HEK293 (cell line): Measurements from ENCODE around the gene LPO.

Experiments used
- CTCF ChIA-PET: fragments of 350-600 bp; formaldehyde crosslinking; extraction: SDS; loops from one replicate; lab custom pipeline; 2021; ENCODE audit warnings: antibody characterized with exemption; lab: Yijun Ruan, JAX
- POLR2A ChIA-PET: fragments of 300-600 bp; formaldehyde crosslinking; extraction: SDS; loops from one replicate; lab custom pipeline; 2020; ENCODE audit warnings: antibody characterized with exemption, inconsistent platforms; lab: Yijun Ruan, JAX
- H3K27ac ChIP-seq: fragments of 200-500 bp; sonication (Bioruptor generic); 2 replicates; pipeline ENCODE4 v1.5.1; 2014; ENCODE audit warnings: low read depth, low read length, control low read depth, inconsistent platforms; ENCODE audit errors: extremely low read depth
- H3K36me3 ChIP-seq, 2 experiments: fragments of 200-500 bp in 1 of 2; sonication (Bioruptor generic) in 1 of 2; 1 replicate in 1 of 2; 2 replicates in 1 of 2; pipeline ENCODE4 v1.5.1; 2014 to 2017; ENCODE audit warnings: inconsistent platforms in 2 of 2, low read length in 2 of 2; ENCODE audit not compliant: control insufficient read depth in 2 of 2, insufficient read depth in 1 of 2
- H3K4me1 ChIP-seq: fragments of 200-500 bp; sonication (Bioruptor generic); 2 replicates; pipeline ENCODE4 v1.5.1; 2014; ENCODE audit warnings: mild to moderate bottlenecking, low read length, inconsistent platforms; ENCODE audit not compliant: control insufficient read depth, insufficient read depth
- H3K4me3 ChIP-seq: 2 replicates; pipeline ENCODE4 v1.5.1; 2011; ENCODE audit warnings: low read depth, mild to moderate bottlenecking, control low read depth, low read length, moderate library complexity
- H3K9me3 ChIP-seq: fragments of 200-500 bp; sonication (Bioruptor generic); 2 replicates; pipeline ENCODE4 v1.5.1; 2014; ENCODE audit warnings: low read depth, low read length, inconsistent platforms; ENCODE audit not compliant: control insufficient read depth, insufficient read depth
- AEBP2 ChIP-seq: fragments of 450-650 bp; formaldehyde crosslinking; IDR thresholded peaks from 2 replicates; pipeline ENCODE4 v1.5.1; 2016; ENCODE audit warnings: missing biosample characterization, missing genetic modification characterization, borderline replicate concordance
- PRDM10 ChIP-seq: fragments of 450-650 bp; formaldehyde crosslinking; IDR thresholded peaks from 2 replicates; pipeline ENCODE4 v1.5.1; 2016; ENCODE audit warnings: missing biosample characterization, missing genetic modification characterization
- SETDB1 ChIP-seq: IDR thresholded peaks from one replicate; pipeline ENCODE4 v1.6.1; 2017; ENCODE audit warnings: mild to moderate bottlenecking, low read length, moderate library complexity, mixed read lengths; ENCODE audit not compliant: insufficient read length
- ZBTB21 ChIP-seq: fragments of 450-650 bp; formaldehyde crosslinking; IDR thresholded peaks from 2 replicates; pipeline ENCODE4 v1.5.1; 2017; ENCODE audit warnings: missing biosample characterization, missing genetic modification characterization
- ZBTB49 ChIP-seq: fragments of 450-650 bp; formaldehyde crosslinking; IDR thresholded peaks from 2 replicates; pipeline ENCODE4 v1.5.1; 2016; ENCODE audit warnings: missing biosample characterization, missing genetic modification characterization, low read depth
- ZNF148 ChIP-seq: fragments of 450-650 bp; formaldehyde crosslinking; IDR thresholded peaks from 2 replicates; pipeline ENCODE4 v1.5.0; 2017; ENCODE audit warnings: missing biosample characterization, missing genetic modification characterization, borderline replicate concordance
- ZNF19 ChIP-seq: fragments of 450-650 bp; formaldehyde crosslinking; IDR thresholded peaks from 2 replicates; pipeline ENCODE4; 2016; ENCODE audit warnings: missing biosample characterization, missing genetic modification characterization, low read depth
- ZNF2 ChIP-seq: fragments of 450-650 bp; formaldehyde crosslinking; IDR thresholded peaks from 2 replicates; pipeline ENCODE4 v1.5.1; 2016; ENCODE audit warnings: missing biosample characterization, missing genetic modification characterization
- ZNF223 ChIP-seq: fragments of 450-650 bp; formaldehyde crosslinking; IDR thresholded peaks from 2 replicates; pipeline ENCODE4 v1.5.1; 2016; ENCODE audit warnings: missing biosample characterization, missing genetic modification characterization
- ZNF302 ChIP-seq: fragments of 450-650 bp; formaldehyde crosslinking; IDR thresholded peaks from 2 replicates; pipeline ENCODE4 v1.5.1; 2016; ENCODE audit warnings: missing biosample characterization, missing genetic modification characterization, low read depth
- ZNF311 ChIP-seq: fragments of 450-650 bp; formaldehyde crosslinking; IDR thresholded peaks from 2 replicates; pipeline ENCODE4 v1.5.1; 2017; ENCODE audit warnings: missing biosample characterization, missing genetic modification characterization, borderline replicate concordance
- ZNF48 ChIP-seq: fragments of 450-650 bp; formaldehyde crosslinking; IDR thresholded peaks from 2 replicates; pipeline ENCODE4 v1.5.1; 2016; ENCODE audit warnings: missing biosample characterization, missing genetic modification characterization
- ZNF571 ChIP-seq: fragments of 450-650 bp; formaldehyde crosslinking; IDR thresholded peaks from 2 replicates; pipeline ENCODE4 v1.5.0; 2017; ENCODE audit warnings: missing biosample characterization, missing genetic modification characterization
- ZNF677 ChIP-seq: fragments of 450-650 bp; IDR thresholded peaks from 2 replicates; pipeline ENCODE4 v1.5.0; 2018; ENCODE audit warnings: missing biosample characterization, mild to moderate bottlenecking, missing genetic modification characterization, moderate library complexity
- ZSCAN5A ChIP-seq: fragments of 450-650 bp; formaldehyde crosslinking; IDR thresholded peaks from 2 replicates; pipeline ENCODE4 v1.5.1; 2016; ENCODE audit warnings: missing biosample characterization, missing genetic modification characterization

Gene LPO

GRCh38 chr17:58250344-58251011 is 12.1 kb downstream of the LPO start:
- H3K4me3 ChIP-seq = no peak overlapping the region
- POLR2A ChIA-PET = interaction anchor here (1.3 kb wide), 1 partner anchor 167 kb away, joined by 3 read pairs; the partner anchor contains the start of gene RNF43
- no peak for TF ChIP-seq ZNF2 (tag by site-specific recombination)
- TF ChIP-seq SETDB1 = no peak
- TF ChIP-seq ZNF302 (tag by site-specific recombination) = no peak
- no peak for TF ChIP-seq ZNF223
- no peak for TF ChIP-seq ZBTB21 (tag by site-specific recombination)
- no peak for TF ChIP-seq ZNF677
- no peak for TF ChIP-seq ZSCAN5A (tag by site-specific recombination)
- no peak for TF ChIP-seq AEBP2
- no peak for TF ChIP-seq ZNF148 (tag by site-specific recombination)
- no peak for TF ChIP-seq ZNF19 (tag by site-specific recombination)
- no peak for TF ChIP-seq ZNF311 (tag by site-specific recombination)
- no peak for TF ChIP-seq PRDM10 (tag by site-specific recombination)
- TF ChIP-seq, all 188 proteins: peak for 0
- Histone ChIP-seq H3K36me3 (no peaks in the 10 kb centered on the region), H3K9me3 (no peaks in the 10 kb centered on the region), H3K4me1 (no peaks in the 10 kb centered on the region), H3K27ac (no peak overlapping the region)
- CTCF ChIA-PET = interaction anchor here (0.5 to 4.2 kb wide), 25 partner anchors 8 to 280 kb away, joined by 3 to 32 read pairs (median 5); partner anchors contain the start of genes LPO and MKS1

GRCh38 chr17:58252141-58252540 is 13.8 kb downstream of the LPO start:
- H3K9me3 ChIP-seq = no peaks in the 10 kb centered on the region
- no peaks in the 10 kb centered on the region for H3K4me1 ChIP-seq
- CTCF ChIA-PET = interaction anchor here (0.7 to 1.6 kb wide), 3 partner anchors 52 to 130 kb away, joined by 3 to 5 read pairs (median 4); no protein-coding TSS in a partner anchor
- no peaks in the 10 kb centered on the region for H3K36me3 ChIP-seq
- TF ChIP-seq ZNF571 (tag by site-specific recombination) (no peak), ZNF48 (tag by site-specific recombination) (no peak), ZBTB49 (tag by site-specific recombination) (no peak)
- H3K27ac ChIP-seq = no peak overlapping the region
- POLR2A ChIA-PET = interaction anchor here (0.7 kb wide), 1 partner anchor 37 kb away, joined by 7 read pairs; no protein-coding TSS in a partner anchor
- H3K4me3 ChIP-seq = no peak overlapping the region
